HG03439 (cell line): Measurements from ENCODE around the gene SMARCA2.

Experiments used
- ATAC-seq: cut with Tn5 transposase; IDR thresholded peaks from one replicate; pipeline ENCODE4 v1.9.1; 2021; ENCODE audit warnings: mild to moderate bottlenecking, moderate library complexity; ENCODE audit not compliant: unreplicated experiment

The SMARCA2 gene

GRCh38 chr9:2199999-2200796 lies 185.1 kb downstream of the SMARCA2 start:
- ATAC-seq = no peak

GRCh38 chr9:2208465-2208864 lies 193.3 kb downstream of the SMARCA2 start:
- ATAC-seq = no peak

GRCh38 chr9:2208991-2209390 lies 193.8 kb downstream of the SMARCA2 start:
- no peak for ATAC-seq

GRCh38 chr9:2209400-2209799 lies 194.3 kb downstream of the SMARCA2 start:
- ATAC-seq = no peak

GRCh38 chr9:2210201-2210600 lies 195.1 kb downstream of the SMARCA2 start:
- ATAC-seq = no peak

- no peak for ATAC-seq
Observed at GRCh38 chr9:2213830-2214468, 198.8 kb downstream of the SMARCA2 start.

- no peak for ATAC-seq
Observed at GRCh38 chr9:2214707-2215106, 199.6 kb downstream of the SMARCA2 start.

GRCh38 chr9:2215921-2216441 lies 200.8 kb downstream of the SMARCA2 start:
- ATAC-seq = no peak

- no peak for ATAC-seq
Observed at GRCh38 chr9:2216591-2216990, 201.4 kb downstream of the SMARCA2 start.

GRCh38 chr9:2217540-2217939 lies 202.4 kb downstream of the SMARCA2 start:
- ATAC-seq = no peak

- no peak for ATAC-seq
Observed at GRCh38 chr9:2220036-2220435, 204.9 kb downstream of the SMARCA2 start.

GRCh38 chr9:2227144-2227867 lies 212.2 kb downstream of the SMARCA2 start:
- ATAC-seq = no peak

GRCh38 chr9:2228132-2228531 lies 213.0 kb downstream of the SMARCA2 start:
- ATAC-seq = no peak

- no peak for ATAC-seq
Observed at GRCh38 chr9:2228641-2229040, 213.5 kb downstream of the SMARCA2 start.

GRCh38 chr9:2229109-2229721 lies 214.1 kb downstream of the SMARCA2 start:
- no peak for ATAC-seq

- ATAC-seq = no peak
Observed at GRCh38 chr9:2230362-2230761, 215.2 kb downstream of the SMARCA2 start.

- no peak for ATAC-seq
Observed at GRCh38 chr9:2231101-2231500, 216.0 kb downstream of the SMARCA2 start.

- ATAC-seq = no peak
Observed at GRCh38 chr9:2231829-2232228, 216.7 kb downstream of the SMARCA2 start.

GRCh38 chr9:2233274-2233673 lies 218.1 kb downstream of the SMARCA2 start:
- no peak for ATAC-seq

- ATAC-seq = no peak
Observed at GRCh38 chr9:2234371-2234893, 219.3 kb downstream of the SMARCA2 start.

GRCh38 chr9:2235623-2236022 lies 220.5 kb downstream of the SMARCA2 start:
- no peak for ATAC-seq
